GF-D8 (cell line): ENCODE measurements around the gene SYNDIG1L.
"Not testable (repeated sequence)": the region's sequence is repeated elsewhere in the genome, so short reads cannot be mapped to it uniquely, and the experiment has no call there.

ENCODE experiments used
- DNase-seq: peaks from one replicate; lab custom pipeline; 2025; lab: John Stamatoyannopoulos, UW

Gene SYNDIG1L

DNA sequence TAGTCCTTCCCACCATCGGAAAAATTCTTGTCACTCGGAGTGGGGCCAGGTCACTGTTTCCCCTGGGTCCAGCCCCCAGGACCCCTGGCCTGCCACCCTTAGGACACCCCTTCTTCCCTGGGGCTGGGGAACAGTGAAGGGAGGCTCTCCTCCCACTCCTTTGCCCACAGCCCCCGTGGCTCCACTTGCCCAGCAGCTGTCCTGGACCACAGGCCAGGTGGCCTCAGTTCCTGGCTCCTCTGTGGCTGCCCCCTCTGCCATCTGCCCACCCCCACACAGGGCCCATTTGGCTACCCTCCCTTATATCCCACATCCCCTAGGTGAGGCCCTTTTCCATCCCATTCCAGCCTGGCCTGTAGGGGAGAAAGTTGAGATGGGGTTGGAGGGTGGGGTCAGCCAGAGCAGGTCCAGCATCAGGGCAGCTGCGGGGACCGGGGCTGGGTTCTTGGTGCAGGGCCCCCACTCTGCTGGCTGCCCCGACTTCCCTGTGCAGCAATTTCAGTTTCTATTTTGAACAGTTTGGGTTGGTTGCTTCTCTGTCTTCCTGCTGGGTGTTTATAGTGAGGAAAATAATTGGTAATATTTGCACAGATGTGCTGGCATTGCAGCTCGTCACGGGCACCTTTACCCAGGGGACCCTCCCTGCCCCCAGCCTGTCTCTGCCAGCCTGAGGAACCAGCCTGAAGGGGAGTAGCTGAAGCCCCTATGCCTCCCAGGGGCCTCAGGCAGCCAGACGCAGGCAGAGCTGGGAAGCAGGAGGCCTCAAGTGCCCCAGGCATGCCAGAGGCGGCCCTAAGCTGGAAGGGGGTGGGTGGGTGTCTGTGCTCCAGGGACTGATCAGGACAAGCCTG is 23.4 kb downstream of the SYNDIG1L start:
- DNase-seq: no peak

- no peak for DNase-seq
Observed at GRCh38 chr14:74401504-74402241, 24.3 kb downstream of the SYNDIG1L start.

DNA sequence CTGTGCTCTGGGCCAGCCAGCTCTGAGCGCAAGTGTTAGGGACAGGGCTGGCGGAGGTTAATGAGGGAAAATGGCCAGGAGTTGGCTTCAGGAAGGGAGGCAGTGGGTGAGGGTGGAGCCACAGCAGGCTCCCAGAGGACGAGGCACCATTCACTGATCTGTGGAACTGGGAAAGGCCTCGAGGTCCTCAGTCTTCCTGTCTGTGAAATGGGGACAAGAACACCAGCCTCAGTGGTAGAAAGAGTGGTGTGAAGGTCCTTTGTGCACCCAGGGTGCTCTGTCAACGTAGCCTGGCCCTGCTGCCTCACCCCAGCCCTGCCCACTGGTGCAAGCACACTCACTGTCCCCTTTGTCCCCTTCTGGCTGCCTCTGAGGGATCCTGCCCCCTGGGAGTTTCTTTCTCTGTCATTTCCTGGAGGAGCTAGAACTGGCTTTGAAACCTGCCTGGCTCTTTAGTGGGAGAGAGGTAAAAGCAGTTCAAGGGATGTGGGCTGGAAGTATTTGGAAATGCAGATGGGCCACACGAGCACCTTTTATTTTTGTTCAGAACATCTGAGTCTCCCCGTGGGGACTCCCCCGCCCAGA is 25.0 kb downstream of the SYNDIG1L start:
- no peak for DNase-seq

- no peak for DNase-seq
Observed at GRCh38 chr14:74400031-74400685, 25.9 kb downstream of the SYNDIG1L start.

DNA sequence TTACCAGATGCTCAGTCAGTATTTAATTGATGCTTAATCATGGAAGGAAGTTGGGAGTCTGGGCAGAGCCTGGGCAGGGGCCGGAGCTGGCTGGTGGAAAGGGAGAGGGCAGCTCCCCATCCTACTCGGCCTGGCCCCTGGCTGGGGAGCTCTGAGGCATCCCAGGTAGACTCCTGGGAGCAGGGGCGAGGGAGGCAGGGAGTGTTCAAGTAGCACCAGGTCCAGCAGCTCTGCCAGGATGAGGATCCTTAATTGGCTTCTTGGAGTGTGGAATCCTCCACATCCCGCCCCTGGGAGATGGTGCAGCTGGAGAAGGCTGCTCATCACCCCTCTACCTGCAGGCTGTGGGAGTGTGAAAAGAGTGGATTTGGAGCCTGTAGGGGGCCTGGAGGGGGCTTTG is 30.9 kb downstream of the SYNDIG1L start:
- DNase-seq: no peak

DNA sequence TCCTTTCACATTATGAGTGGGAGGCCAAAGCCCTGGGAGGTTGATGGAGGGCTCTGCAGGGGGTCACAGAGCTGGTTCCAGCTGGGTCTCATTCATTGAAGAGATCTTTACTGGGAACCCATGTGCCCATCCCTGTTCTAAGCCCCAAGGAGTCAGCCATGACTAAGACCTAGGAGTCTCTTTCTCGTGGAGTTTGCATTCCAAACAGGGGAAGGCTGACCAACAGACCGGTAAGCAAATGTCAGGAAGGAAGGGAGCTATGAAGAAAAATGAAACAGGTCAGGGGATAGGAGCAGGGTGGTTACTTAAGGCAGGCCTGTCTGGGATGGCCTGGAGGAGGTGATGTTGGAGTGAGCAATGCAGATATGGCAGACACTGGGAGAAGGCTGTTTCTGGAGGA is 31.5 kb downstream of the SYNDIG1L start:
- no peak for DNase-seq

DNA sequence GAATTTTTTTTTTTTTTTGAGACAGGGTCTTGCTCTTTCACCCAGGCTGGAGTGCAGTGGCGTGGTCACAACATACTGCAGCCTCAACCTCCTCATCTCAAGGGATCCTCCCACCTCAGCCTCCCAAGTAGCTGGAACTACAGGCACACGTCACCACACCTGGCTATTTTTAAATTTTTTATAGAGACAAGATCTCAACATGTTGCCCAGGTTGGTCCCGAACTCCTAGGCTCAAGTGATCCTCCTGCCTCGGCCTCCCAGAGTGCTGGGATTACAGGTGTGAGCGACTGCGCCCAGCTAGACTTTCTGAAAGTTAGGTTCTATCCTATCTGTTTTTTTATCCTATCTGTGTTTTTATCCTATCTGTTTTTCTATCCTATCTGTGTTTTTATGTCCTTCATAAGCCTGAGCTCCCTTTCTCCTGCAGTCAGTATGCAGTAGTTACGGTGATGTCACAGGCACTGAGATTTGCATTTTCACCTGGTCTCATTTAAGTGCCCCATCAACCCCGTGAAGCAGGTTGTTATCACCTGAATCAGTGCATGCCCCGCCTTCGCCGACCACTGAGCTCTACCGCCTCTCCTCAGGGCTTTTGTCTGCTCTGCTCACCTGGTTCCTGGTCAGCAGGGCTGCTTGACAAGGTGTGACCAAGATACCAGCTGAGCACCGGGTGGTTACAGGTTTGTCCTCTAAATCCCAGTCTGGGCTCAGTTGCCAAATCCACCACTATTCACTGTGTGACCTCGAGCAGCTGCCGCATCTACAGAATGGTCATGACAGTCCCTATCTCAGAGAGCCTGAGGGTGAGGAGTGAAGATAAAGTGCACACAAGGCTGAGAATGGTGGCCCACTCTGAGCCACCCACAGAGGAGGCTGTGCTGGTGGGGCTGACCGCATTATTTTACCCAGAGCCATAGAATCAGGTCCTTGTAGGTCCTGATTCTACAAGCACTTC is 33.1 kb downstream of the SYNDIG1L start:
- DNase-seq: no peak

- DNase-seq: no peak
Observed at GRCh38 chr14:74391479-74391878, 34.5 kb downstream of the SYNDIG1L start.

DNA sequence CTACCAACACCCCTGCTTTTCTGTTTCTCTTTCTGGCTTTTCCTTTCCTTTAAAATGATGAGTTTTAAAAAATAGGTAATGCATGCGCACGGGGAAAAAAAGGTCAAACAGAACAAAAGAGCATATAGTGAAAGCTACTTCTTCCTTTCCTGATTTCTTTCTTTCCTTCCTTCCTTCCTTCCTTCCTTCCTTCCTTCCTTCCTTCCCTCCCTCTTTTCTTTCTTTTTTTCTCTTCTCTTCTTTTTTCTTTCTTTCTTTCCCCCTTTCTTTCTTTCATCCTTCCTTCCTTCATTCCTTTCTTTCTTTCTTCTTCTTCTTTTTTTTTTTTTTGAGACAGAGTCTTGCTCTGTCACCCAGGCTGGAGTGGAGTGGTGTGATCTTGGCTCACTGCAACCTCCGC is 35.5 kb downstream of the SYNDIG1L start:
- DNase-seq: not testable (repeated sequence)

DNA sequence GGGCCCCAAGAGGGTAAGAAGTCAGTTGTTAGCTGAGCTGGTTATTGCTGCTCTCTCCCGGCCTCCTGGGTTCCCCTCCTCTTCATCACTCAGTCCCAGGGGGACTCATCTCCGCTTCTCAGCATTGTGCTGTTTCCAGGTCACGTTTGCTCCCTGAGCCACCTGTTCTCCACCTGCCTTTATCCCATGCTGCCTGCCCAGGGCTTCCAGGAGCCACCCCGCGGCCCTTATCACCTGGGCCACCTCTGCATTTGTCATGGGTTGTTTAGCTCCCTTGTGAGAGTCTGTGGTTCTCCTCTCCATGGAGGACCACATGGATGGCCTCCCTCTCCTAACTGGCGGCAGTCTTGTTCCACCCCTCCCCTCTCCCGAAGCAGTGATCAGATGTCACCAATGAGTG is 36.0 kb downstream of the SYNDIG1L start:
- DNase-seq: no peak

DNA sequence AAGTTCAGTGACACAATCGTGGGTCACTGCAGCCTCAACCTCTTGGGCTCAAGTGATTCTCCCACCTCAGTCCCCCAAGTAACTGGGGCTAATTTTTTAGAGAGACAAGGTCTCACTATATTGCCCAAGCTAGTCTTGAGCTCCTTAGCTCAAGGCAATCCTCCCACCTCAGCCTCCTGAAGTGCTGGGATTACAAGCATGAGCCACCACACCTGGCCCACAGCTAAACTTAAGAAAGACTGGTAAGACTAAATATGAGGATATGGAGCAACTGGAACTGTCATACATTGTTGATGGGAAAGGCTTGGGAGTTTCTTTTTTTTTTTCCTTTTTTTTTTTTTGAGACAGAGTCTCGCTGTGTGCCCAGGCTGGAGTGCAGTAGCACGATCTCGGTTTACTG is 43.8 kb downstream of the SYNDIG1L start:
- no peak for DNase-seq

DNA sequence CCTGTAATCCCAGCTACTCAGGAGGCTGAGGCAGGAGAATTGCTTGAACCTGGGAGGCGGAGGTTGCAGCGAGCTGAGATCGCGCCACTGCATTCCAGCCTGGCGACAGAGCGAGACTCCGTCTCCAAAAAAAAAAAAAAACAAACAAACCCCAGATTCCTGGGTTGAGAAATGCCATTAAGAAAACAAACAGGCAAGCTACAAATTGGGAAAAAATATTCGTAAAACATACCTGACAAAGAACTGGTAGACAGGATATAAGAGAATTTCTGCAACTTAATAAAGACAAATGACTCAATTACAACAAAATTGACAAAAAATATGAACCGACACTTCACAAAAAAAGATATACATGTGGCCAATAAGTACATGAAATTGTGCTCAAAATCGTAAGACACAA is 44.4 kb downstream of the SYNDIG1L start:
- not testable (repeated sequence) for DNase-seq

DNA sequence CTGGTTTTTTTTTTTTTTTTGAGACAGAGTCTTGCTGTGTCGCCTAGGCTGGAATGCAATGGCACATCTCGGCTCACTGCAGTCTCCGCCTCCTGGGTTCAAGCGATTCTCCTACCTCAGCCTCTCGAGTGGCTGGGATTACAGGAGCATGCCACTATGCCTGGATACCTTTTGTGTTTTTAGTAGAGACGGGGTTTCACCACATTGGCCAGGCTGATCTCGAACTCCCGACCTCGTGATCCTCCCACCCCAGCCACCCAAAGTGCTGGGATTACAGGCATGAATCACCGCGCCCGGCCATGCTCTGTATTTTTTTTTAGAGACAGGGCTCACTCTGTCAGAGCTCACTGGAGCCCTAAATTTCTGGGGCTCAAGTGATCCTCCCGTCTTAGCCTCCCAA is 45.2 kb downstream of the SYNDIG1L start:
- DNase-seq: no peak

GRCh38 chr14:74380172-74380571 is 45.8 kb downstream of the SYNDIG1L start:
- no peak for DNase-seq

- DNase-seq: no peak
Observed at GRCh38 chr14:74377976-74378690, 47.9 kb downstream of the SYNDIG1L start.

DNA sequence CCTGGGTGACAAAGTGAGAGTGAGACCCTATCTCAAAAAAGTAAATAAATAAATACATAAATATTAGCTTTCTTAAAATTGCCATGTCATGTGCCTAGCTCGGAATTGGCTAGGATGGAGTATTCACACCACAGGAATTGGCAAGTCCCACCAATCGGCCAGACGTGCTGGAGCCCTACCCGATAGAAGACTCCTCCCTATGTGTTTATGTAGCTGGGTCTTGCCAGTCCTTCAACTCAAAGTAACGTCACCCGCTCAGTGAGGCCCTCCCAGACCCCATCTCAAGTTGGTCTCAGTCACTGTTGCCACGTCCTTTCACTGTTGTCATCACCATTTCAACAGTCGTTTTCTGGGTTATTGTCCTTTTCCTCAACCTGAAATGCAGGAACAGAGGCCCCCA is 57.6 kb downstream of the SYNDIG1L start:
- DNase-seq: no peak

GRCh38 chr14:74368026-74368425 is 58.0 kb downstream of the SYNDIG1L start:
- no peak for DNase-seq

- DNase-seq: no peak
Observed at GRCh38 chr14:74364271-74364880, 61.6 kb downstream of the SYNDIG1L start.

DNA sequence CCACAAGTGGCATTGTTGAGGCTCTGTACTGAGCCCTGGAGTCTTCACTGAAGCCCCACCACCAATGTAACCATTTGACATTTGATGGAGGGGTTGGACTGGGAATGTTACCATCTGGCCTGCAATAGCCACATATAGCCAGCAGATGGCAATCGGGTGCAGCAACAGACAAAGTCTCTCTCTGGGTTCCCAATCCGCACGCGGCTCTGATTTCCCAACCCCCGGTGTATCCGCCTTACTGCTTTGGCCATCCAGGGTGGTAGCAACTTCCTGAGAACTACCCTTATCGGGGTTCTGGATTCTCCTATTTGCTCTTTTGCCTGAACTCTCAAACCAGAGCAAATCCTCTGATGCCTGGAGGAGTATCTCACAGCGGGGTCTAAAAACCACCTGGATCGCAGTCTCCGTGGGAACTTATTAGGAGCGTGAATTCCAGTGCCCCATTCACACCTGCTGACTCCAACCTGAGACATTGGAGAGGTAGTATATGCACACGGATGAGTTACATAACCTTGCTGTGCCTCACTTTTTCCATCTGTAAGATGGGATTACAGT is 63.6 kb downstream of the SYNDIG1L start:
- peak; percentile 5 for DNase-seq

DNA sequence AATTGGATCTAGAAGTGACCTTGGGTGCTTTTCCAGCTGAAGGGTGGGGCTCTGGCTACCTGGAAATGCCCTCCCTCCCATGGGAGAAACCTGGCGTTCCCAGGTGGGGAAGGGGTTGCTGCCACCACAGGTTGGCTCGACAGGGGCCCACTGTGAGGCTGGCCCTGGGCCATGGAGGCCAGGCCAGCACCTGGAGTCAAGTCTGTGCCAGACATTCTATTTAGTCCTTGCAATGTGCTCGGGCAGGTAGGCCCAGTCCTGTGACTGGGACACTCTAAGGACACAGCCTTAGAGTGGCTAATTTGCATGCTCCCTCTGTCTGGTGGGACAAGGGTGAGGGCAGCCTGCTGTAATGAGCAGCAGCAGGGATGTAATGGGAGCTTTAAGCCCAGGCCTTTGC is 65.8 kb downstream of the SYNDIG1L start:
- no peak for DNase-seq
